SK-N-SH treated with all-trans-retinoic acid at 6 μM for 48 hours (cell line): ENCODE results near the gene CD2.

Experiments
- ATAC-seq: fragments of 200-7000 bp; cut with Tn5 transposase; 3 replicates; pipeline ENCODE4 v1.9.1; 2020; ENCODE audit warnings: mild to moderate bottlenecking, moderate library complexity
- ARNTL ChIP-seq: fragments of 450-650 bp; formaldehyde crosslinking; IDR thresholded peaks from 2 replicates; pipeline ENCODE4 v1.5.0; 2020; ENCODE audit warnings: low read depth, mild to moderate bottlenecking, moderate library complexity, borderline replicate concordance
- BACH2 ChIP-seq: fragments of 250-450 bp; sonication (Bioruptor Pico); IDR thresholded peaks from 2 replicates; pipeline ENCODE4 v1.9.0; 2021; ENCODE audit warnings: mild to moderate bottlenecking, borderline replicate concordance
- CSDC2 ChIP-seq: fragments of 250-450 bp; sonication (Bioruptor Pico); IDR thresholded peaks from 2 replicates; pipeline ENCODE4 v1.5.0; 2020; ENCODE audit warnings: mild to moderate bottlenecking, moderate library complexity
- ESRRG ChIP-seq: fragments of 250-450 bp; sonication (Bioruptor Pico); IDR thresholded peaks from 2 replicates; pipeline ENCODE4 v1.6.1; 2021; ENCODE audit warnings: mild to moderate bottlenecking
- ISL1 ChIP-seq: fragments of 250-450 bp; sonication (Bioruptor Pico); IDR thresholded peaks from 2 replicates; pipeline ENCODE4 v2.1.2; 2022; ENCODE audit warnings: mild to moderate bottlenecking, moderate library complexity
- OSR1 ChIP-seq: fragments of 250-450 bp; sonication (Bioruptor Pico); IDR thresholded peaks from 2 replicates; pipeline ENCODE4 v1.8.0; 2022; ENCODE audit warnings: moderate library complexity, mild to moderate bottlenecking, inconsistent platforms
- PPARA ChIP-seq: fragments of 250-450 bp; sonication (Bioruptor Pico); IDR thresholded peaks from 2 replicates; pipeline ENCODE4 v1.5.0; 2020; ENCODE audit warnings: mild to moderate bottlenecking, borderline replicate concordance
- SNAI2 ChIP-seq: fragments of 250-450 bp; sonication (Bioruptor Pico); IDR thresholded peaks from 2 replicates; pipeline ENCODE4 v1.5.0; 2020; ENCODE audit warnings: mild to moderate bottlenecking, moderate library complexity
- TCF4 ChIP-seq: fragments of 250-450 bp; sonication (Bioruptor Pico); IDR thresholded peaks from 2 replicates; pipeline ENCODE4 v1.8.0; 2021; ENCODE audit warnings: mild to moderate bottlenecking, moderate library complexity, borderline replicate concordance
- TOX ChIP-seq: fragments of 250-450 bp; sonication (Bioruptor Pico); IDR thresholded peaks from 2 replicates; pipeline ENCODE4 v1.8.0; 2021; ENCODE audit warnings: mild to moderate bottlenecking, moderate library complexity, borderline replicate concordance
- ZC3H10 ChIP-seq: fragments of 250-450 bp; sonication (Bioruptor Pico); IDR thresholded peaks from 2 replicates; pipeline ENCODE4 v1.5.1; 2021; ENCODE audit warnings: mild to moderate bottlenecking, moderate library complexity
- ZFP3 ChIP-seq: fragments of 250-450 bp; sonication (Bioruptor Pico); IDR thresholded peaks from 2 replicates; pipeline ENCODE4 v1.5.0; 2020; ENCODE audit warnings: mild to moderate bottlenecking, moderate library complexity
- ZFP30 ChIP-seq: fragments of 450-650 bp; formaldehyde crosslinking; IDR thresholded peaks from 2 replicates; pipeline ENCODE4 v1.5.0; 2022; ENCODE audit warnings: mild to moderate bottlenecking, moderate library complexity
- ZNF565 ChIP-seq: fragments of 450-650 bp; formaldehyde crosslinking; conservative IDR thresholded peaks from 2 replicates; pipeline ENCODE4 v1.5.0; 2020; ENCODE audit warnings: low read depth, mild to moderate bottlenecking, moderate library complexity
- ZNF70 ChIP-seq: fragments of 450-650 bp; formaldehyde crosslinking; IDR thresholded peaks from 2 replicates; pipeline ENCODE4 v1.5.0; 2020; ENCODE audit warnings: mild to moderate bottlenecking, moderate library complexity
- ZNF8 ChIP-seq: fragments of 450-650 bp; formaldehyde crosslinking; IDR thresholded peaks from 2 replicates; pipeline ENCODE4 v1.5.0; 2020; ENCODE audit warnings: mild to moderate bottlenecking, moderate library complexity
- TF ChIP-seq, protein P1 (sequence below): fragments of 250-450 bp; sonication (Bioruptor Pico); IDR thresholded peaks from 2 replicates; pipeline ENCODE4 v1.8.0; 2020; ENCODE audit warnings: mild to moderate bottlenecking, moderate library complexity, borderline replicate concordance
- TF ChIP-seq, protein P2 (sequence below): fragments of 250-450 bp; sonication (Bioruptor Pico); IDR thresholded peaks from 2 replicates; pipeline ENCODE4 v1.5.0; 2020; ENCODE audit warnings: mild to moderate bottlenecking, moderate library complexity
- TF ChIP-seq, protein P3 (sequence below): fragments of 250-450 bp; sonication (Bioruptor Pico); IDR thresholded peaks from 2 replicates; pipeline ENCODE4 v1.8.0; 2021; ENCODE audit warnings: low read depth, mild to moderate bottlenecking, moderate library complexity, borderline replicate concordance
- TF ChIP-seq, protein P4 (sequence below): fragments of 250-450 bp; sonication (Bioruptor Pico); IDR thresholded peaks from 2 replicates; pipeline ENCODE4 v1.5.1; 2020; ENCODE audit warnings: low read depth, mild to moderate bottlenecking, moderate library complexity
- TF ChIP-seq, protein P5 (sequence below): fragments of 250-450 bp; sonication (Bioruptor Pico); IDR thresholded peaks from 2 replicates; pipeline ENCODE4 v1.5.1; 2021; ENCODE audit warnings: mild to moderate bottlenecking, moderate library complexity

CD2 gene

DNA sequence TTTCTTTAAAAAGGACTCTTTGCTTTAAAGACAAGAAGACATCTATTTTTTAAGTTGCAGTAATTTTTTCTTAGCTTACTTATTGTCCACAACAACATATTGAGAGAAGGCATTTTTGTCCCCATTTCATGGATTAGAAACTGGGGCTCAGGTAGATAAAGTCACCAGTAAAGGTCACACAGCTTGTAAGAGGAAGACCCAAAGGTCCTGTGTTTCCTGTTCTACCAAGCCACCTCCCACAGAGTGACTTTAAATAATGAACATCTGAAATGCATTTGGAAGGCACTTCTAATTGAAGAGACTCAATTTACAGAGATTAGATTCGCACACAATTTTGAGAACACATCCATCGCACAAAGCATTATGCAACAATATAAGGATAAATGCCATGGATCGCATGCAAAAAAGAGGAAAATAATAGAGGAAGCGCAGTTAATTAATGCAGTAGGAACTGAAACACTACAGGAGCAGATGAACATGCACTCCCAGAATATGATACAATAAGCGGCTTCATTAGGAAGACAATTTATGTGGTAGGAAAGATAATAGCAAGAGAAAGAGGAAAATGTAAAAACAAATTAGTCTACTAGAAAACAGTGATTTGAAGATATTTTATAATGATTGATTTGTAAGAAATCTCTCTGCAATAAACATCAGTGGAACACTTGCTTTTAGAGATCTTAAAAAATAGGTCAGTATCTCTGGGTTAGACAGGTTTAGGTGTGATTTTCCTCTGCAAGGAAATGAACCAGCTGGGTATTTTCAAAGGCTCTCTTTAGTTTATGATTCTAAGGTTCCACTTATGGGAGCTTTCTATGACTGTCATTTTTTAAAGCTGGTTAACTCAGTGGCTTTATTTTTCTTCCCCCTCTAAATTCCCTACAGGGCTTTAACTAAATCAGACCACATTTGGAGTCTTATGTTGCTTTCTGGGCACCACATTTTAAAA is 27.1 kb upstream of the CD2 start:
- ATAC-seq, result no peak
- TF ChIP-seq TCF4 (CRISPR knock-in tag), result peak; percentile 40; the same call in 1 of the 2 replicates
- no peak for TF ChIP-seq TOX

DNA sequence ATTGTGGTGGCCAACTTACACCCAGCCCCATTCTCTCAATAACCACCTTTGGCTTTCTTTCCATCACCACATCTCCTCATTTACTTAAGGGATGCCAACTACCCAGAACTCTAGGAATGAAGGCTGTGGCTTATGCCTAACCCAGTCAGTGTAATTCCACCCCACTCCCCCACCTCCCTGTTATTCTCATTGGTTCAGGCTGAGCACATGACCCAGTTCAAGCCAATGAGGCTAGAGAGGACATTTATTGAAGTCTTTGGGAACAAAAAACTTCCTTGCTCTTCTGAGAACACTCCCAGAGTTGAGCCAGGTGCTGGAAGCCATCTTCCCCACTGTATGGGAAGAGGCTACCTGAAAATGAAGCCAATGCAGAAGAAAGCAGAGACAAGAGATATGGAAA is 22.8 kb upstream of the CD2 start:
- ATAC-seq, result no peak
- TF ChIP-seq ZC3H10, result no peak
- TF ChIP-seq, protein P1, sequence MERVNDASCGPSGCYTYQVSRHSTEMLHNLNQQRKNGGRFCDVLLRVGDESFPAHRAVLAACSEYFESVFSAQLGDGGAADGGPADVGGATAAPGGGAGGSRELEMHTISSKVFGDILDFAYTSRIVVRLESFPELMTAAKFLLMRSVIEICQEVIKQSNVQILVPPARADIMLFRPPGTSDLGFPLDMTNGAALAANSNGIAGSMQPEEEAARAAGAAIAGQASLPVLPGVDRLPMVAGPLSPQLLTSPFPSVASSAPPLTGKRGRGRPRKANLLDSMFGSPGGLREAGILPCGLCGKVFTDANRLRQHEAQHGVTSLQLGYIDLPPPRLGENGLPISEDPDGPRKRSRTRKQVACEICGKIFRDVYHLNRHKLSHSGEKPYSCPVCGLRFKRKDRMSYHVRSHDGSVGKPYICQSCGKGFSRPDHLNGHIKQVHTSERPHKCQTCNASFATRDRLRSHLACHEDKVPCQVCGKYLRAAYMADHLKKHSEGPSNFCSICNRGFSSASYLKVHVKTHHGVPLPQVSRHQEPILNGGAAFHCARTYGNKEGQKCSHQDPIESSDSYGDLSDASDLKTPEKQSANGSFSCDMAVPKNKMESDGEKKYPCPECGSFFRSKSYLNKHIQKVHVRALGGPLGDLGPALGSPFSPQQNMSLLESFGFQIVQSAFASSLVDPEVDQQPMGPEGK (CRISPR knock-in tag), result no peak
- TF ChIP-seq OSR1 (CRISPR knock-in tag), result no peak
- TF ChIP-seq ZFP30 (CRISPR knock-in tag), result no peak
- TF ChIP-seq TOX, result no peak
- TF ChIP-seq ESRRG (CRISPR knock-in tag), result no peak
- TF ChIP-seq PPARA (CRISPR knock-in tag), result no peak
- TF ChIP-seq ARNTL (CRISPR knock-in tag), result no peak
- no peak for TF ChIP-seq SNAI2 (CRISPR knock-in tag)
- no peak for TF ChIP-seq CSDC2 (CRISPR knock-in tag)
- TF ChIP-seq ZFP3 (CRISPR knock-in tag), result no peak
- no peak for TF ChIP-seq ZNF70 (CRISPR knock-in tag)
- TF ChIP-seq BACH2, result no peak

DNA sequence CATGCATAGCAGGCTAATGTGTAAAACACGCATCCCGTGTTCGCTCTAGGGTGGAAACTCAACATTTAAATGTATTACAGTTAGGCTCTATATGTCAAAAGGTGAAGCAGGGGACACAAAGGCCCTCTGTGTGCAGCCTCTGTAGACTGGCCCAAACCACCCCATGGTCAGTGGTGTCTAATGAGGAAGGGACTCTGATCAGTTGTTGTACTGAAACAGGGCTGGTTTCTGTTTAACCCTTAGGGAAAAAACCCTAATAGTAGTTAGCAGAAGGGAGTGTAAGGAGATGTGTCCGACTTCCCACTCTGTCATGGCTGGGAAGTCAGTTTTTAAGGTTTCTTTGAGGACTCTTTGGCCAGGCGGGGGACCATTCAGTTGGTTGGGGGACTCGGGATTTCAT is 21.5 kb upstream of the CD2 start:
- ATAC-seq, result no peak
- TF ChIP-seq ARNTL (CRISPR knock-in tag) (no peak), CSDC2 (CRISPR knock-in tag) (no peak), ZNF70 (CRISPR knock-in tag) (no peak), ZNF565 (CRISPR knock-in tag) (no peak), TOX (no peak), ZFP30 (CRISPR knock-in tag) (no peak), ESRRG (CRISPR knock-in tag) (no peak), SNAI2 (CRISPR knock-in tag) (no peak), PPARA (CRISPR knock-in tag) (no peak), OSR1 (CRISPR knock-in tag) (no peak), BACH2 (no peak), ZNF8 (CRISPR knock-in tag) (no peak), ZFP3 (CRISPR knock-in tag) (no peak), ISL1 (CRISPR knock-in tag) (no peak), TCF4 (CRISPR knock-in tag) (no peak)
- TF ChIP-seq, protein P2, sequence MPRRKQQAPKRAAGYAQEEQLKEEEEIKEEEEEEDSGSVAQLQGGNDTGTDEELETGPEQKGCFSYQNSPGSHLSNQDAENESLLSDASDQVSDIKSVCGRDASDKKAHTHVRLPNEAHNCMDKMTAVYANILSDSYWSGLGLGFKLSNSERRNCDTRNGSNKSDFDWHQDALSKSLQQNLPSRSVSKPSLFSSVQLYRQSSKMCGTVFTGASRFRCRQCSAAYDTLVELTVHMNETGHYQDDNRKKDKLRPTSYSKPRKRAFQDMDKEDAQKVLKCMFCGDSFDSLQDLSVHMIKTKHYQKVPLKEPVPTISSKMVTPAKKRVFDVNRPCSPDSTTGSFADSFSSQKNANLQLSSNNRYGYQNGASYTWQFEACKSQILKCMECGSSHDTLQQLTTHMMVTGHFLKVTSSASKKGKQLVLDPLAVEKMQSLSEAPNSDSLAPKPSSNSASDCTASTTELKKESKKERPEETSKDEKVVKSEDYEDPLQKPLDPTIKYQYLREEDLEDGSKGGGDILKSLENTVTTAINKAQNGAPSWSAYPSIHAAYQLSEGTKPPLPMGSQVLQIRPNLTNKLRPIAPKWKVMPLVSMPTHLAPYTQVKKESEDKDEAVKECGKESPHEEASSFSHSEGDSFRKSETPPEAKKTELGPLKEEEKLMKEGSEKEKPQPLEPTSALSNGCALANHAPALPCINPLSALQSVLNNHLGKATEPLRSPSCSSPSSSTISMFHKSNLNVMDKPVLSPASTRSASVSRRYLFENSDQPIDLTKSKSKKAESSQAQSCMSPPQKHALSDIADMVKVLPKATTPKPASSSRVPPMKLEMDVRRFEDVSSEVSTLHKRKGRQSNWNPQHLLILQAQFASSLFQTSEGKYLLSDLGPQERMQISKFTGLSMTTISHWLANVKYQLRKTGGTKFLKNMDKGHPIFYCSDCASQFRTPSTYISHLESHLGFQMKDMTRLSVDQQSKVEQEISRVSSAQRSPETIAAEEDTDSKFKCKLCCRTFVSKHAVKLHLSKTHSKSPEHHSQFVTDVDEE (CRISPR knock-in tag), result no peak
- TF ChIP-seq, protein P3, sequence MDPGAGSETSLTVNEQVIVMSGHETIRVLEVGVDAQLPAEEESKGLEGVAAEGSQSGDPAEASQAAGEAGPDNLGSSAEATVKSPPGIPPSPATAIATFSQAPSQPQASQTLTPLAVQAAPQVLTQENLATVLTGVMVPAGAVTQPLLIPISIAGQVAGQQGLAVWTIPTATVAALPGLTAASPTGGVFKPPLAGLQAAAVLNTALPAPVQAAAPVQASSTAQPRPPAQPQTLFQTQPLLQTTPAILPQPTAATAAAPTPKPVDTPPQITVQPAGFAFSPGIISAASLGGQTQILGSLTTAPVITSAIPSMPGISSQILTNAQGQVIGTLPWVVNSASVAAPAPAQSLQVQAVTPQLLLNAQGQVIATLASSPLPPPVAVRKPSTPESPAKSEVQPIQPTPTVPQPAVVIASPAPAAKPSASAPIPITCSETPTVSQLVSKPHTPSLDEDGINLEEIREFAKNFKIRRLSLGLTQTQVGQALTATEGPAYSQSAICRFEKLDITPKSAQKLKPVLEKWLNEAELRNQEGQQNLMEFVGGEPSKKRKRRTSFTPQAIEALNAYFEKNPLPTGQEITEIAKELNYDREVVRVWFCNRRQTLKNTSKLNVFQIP (CRISPR knock-in tag), result no peak
- TF ChIP-seq, protein P1 (CRISPR knock-in tag), result no peak
- TF ChIP-seq, protein P4, sequence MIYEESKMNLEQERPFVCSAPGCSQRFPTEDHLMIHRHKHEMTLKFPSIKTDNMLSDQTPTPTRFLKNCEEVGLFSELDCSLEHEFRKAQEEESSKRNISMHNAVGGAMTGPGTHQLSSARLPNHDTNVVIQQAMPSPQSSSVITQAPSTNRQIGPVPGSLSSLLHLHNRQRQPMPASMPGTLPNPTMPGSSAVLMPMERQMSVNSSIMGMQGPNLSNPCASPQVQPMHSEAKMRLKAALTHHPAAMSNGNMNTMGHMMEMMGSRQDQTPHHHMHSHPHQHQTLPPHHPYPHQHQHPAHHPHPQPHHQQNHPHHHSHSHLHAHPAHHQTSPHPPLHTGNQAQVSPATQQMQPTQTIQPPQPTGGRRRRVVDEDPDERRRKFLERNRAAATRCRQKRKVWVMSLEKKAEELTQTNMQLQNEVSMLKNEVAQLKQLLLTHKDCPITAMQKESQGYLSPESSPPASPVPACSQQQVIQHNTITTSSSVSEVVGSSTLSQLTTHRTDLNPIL (CRISPR knock-in tag), result no peak
- TF ChIP-seq, protein P5, sequence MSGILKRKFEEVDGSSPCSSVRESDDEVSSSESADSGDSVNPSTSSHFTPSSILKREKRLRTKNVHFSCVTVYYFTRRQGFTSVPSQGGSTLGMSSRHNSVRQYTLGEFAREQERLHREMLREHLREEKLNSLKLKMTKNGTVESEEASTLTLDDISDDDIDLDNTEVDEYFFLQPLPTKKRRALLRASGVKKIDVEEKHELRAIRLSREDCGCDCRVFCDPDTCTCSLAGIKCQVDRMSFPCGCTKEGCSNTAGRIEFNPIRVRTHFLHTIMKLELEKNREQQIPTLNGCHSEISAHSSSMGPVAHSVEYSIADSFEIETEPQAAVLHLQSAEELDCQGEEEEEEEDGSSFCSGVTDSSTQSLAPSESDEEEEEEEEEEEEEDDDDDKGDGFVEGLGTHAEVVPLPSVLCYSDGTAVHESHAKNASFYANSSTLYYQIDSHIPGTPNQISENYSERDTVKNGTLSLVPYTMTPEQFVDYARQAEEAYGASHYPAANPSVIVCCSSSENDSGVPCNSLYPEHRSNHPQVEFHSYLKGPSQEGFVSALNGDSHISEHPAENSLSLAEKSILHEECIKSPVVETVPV (CRISPR knock-in tag), result no peak
